HUES48 (cell line): ENCODE measurements around the gene TMEM221.
"Not testable (repeated sequence)": the region's sequence is repeated elsewhere in the genome, so short reads cannot be mapped to it uniquely, and the experiment has no call there.

ENCODE experiments used
- H3K27ac ChIP-seq: one replicate; pipeline ENCODE4 v1.7.0; 2013; ENCODE audit warnings: low read depth, low read length, inconsistent platforms
- H3K27me3 ChIP-seq: 2 replicates; pipeline ENCODE4 v1.6.1; 2013; ENCODE audit warnings: mild to moderate bottlenecking, low read length; ENCODE audit not compliant: control insufficient read depth, insufficient read depth
- H3K36me3 ChIP-seq: 2 replicates; pipeline ENCODE4 v1.6.1; 2013; ENCODE audit warnings: low read length; ENCODE audit not compliant: control insufficient read depth, insufficient read depth
- H3K4me1 ChIP-seq: 2 replicates; pipeline ENCODE4 v1.6.1; 2013; ENCODE audit warnings: mild to moderate bottlenecking, low read length; ENCODE audit not compliant: control insufficient read depth, insufficient read depth
- H3K4me3 ChIP-seq: 2 replicates; pipeline ENCODE4 v1.5.1; 2013; ENCODE audit warnings: mild to moderate bottlenecking, low read depth, low read length
- H3K9ac ChIP-seq: 2 replicates; pipeline ENCODE4 v1.6.1; 2013; ENCODE audit warnings: mild to moderate bottlenecking, low read depth, low read length, moderate library complexity
- H3K9me3 ChIP-seq: 2 replicates; pipeline ENCODE4 v1.6.1; 2013; ENCODE audit warnings: low read length; ENCODE audit not compliant: control insufficient read depth, insufficient read depth

TMEM221 gene

GRCh38 chr19:17486545-17487240, 38.2 kb upstream of the TMEM221 start:
- Histone ChIP-seq H3K9me3 (no peaks in the 10 kb centered on the region), H3K4me3 (no peak overlapping the region), H3K36me3 (no peaks in the 10 kb centered on the region), H3K27ac (no peak overlapping the region), H3K9ac (no peak overlapping the region), H3K27me3 (no peaks in the 10 kb centered on the region), H3K4me1 (peaks cover 10% of the 10 kb centered on the region)

- H3K4me3 ChIP-seq = no peak overlapping the region
- no peaks in the 10 kb centered on the region for H3K36me3 ChIP-seq
- H3K9me3 ChIP-seq = no peaks in the 10 kb centered on the region
- H3K9ac ChIP-seq = no peak overlapping the region
- no peaks in the 10 kb centered on the region for H3K27me3 ChIP-seq
- H3K27ac ChIP-seq = no peak overlapping the region
- H3K4me1 ChIP-seq = peaks cover 11% of the 10 kb centered on the region
These were observed 36.2 kb upstream of the TMEM221 start for GRCh38 chr19:17484520-17485185.

GRCh38 chr19:17483605-17484002, 35.1 kb upstream of the TMEM221 start:
- Histone ChIP-seq H3K9ac (no peak overlapping the region), H3K9me3 (no peaks in the 10 kb centered on the region), H3K4me1 (peaks cover 14% of the 10 kb centered on the region), H3K27me3 (no peaks in the 10 kb centered on the region), H3K36me3 (no peaks in the 10 kb centered on the region), H3K27ac (no peak overlapping the region), H3K4me3 (no peak overlapping the region)

- no peaks in the 10 kb centered on the region for H3K36me3 ChIP-seq
- H3K27ac ChIP-seq = no peak overlapping the region
- no peak overlapping the region for H3K9ac ChIP-seq
- peaks cover 8% of the 10 kb centered on the region; the same call in 1 of the 2 replicates for H3K4me1 ChIP-seq
- H3K9me3 ChIP-seq = no peaks in the 10 kb centered on the region
- H3K27me3 ChIP-seq = no peaks in the 10 kb centered on the region
- no peak overlapping the region for H3K4me3 ChIP-seq
These were observed 34.6 kb upstream of the TMEM221 start for GRCh38 chr19:17482877-17483604.

GRCh38 chr19:17481986-17482385, 33.5 kb upstream of the TMEM221 start:
- H3K27me3 ChIP-seq = no peaks in the 10 kb centered on the region
- peaks cover 8% of the 10 kb centered on the region; the same call in 1 of the 2 replicates for H3K4me1 ChIP-seq
- no peak overlapping the region for H3K4me3 ChIP-seq
- H3K9ac ChIP-seq = no peak overlapping the region
- no peaks in the 10 kb centered on the region for H3K36me3 ChIP-seq
- H3K27ac ChIP-seq = no peak overlapping the region
- H3K9me3 ChIP-seq = no peaks in the 10 kb centered on the region

- Histone ChIP-seq H3K36me3 (no peaks in the 10 kb centered on the region), H3K4me1 (peaks cover 8% of the 10 kb centered on the region; the same call in 1 of the 2 replicates), H3K9ac (no peak overlapping the region), H3K27ac (peak overlapping the region; percentile 96), H3K4me3 (no peak overlapping the region), H3K27me3 (no peaks in the 10 kb centered on the region), H3K9me3 (no peaks in the 10 kb centered on the region)
These were observed 30.9 kb upstream of the TMEM221 start for GRCh38 chr19:17479325-17479791.

- Histone ChIP-seq H3K9ac (no peak overlapping the region), H3K4me1 (peaks cover 8% of the 10 kb centered on the region; the same call in 1 of the 2 replicates), H3K36me3 (no peaks in the 10 kb centered on the region), H3K27ac (no peak overlapping the region), H3K27me3 (peaks cover 8% of the 10 kb centered on the region; the same call in 1 of the 2 replicates), H3K4me3 (no peak overlapping the region), H3K9me3 (no peaks in the 10 kb centered on the region)
These were observed 27.2 kb upstream of the TMEM221 start for GRCh38 chr19:17475541-17476115.

- not testable (repeated sequence) for H3K4me1 ChIP-seq, H3K27me3 ChIP-seq, H3K9ac ChIP-seq, H3K27ac ChIP-seq, H3K9me3 ChIP-seq, H3K4me3 ChIP-seq, H3K36me3 ChIP-seq
These were observed 26.6 kb upstream of the TMEM221 start for GRCh38 chr19:17475011-17475540.

GRCh38 chr19:17473041-17473440, 24.6 kb upstream of the TMEM221 start:
- H3K36me3 ChIP-seq = no peaks in the 10 kb centered on the region
- no peak overlapping the region for H3K27ac ChIP-seq
- no peaks in the 10 kb centered on the region for H3K9me3 ChIP-seq
- H3K4me1 ChIP-seq = peaks cover 6% of the 10 kb centered on the region
- H3K4me3 ChIP-seq = no peak overlapping the region
- peaks cover 13% of the 10 kb centered on the region; the same call in 1 of the 2 replicates for H3K27me3 ChIP-seq
- H3K9ac ChIP-seq = no peak overlapping the region

- Histone ChIP-seq H3K36me3 (no peaks in the 10 kb centered on the region), H3K27me3 (peaks cover 13% of the 10 kb centered on the region; the same call in 1 of the 2 replicates), H3K9me3 (no peaks in the 10 kb centered on the region), H3K4me3 (peak overlapping the region; percentile 86), H3K27ac (no peak overlapping the region), H3K9ac (no peak overlapping the region), H3K4me1 (peaks cover 6% of the 10 kb centered on the region)
These were observed 23.1 kb upstream of the TMEM221 start for GRCh38 chr19:17471410-17472125.
